ENCODE results near the gene PILRA. TPM values are rescaled to one million over a fixed set of nuclear protein-coding genes. Genes with fewer than 3 reads are reported as not detected.
A peak's percentile ranks its signal among the peaks of the same experiment; 100 is the strongest.

PILRA gene
- total and polyA plus RNA-seq, 2 experiments from 2014 or later: 0.38 to 5.3 TPM

DNA sequence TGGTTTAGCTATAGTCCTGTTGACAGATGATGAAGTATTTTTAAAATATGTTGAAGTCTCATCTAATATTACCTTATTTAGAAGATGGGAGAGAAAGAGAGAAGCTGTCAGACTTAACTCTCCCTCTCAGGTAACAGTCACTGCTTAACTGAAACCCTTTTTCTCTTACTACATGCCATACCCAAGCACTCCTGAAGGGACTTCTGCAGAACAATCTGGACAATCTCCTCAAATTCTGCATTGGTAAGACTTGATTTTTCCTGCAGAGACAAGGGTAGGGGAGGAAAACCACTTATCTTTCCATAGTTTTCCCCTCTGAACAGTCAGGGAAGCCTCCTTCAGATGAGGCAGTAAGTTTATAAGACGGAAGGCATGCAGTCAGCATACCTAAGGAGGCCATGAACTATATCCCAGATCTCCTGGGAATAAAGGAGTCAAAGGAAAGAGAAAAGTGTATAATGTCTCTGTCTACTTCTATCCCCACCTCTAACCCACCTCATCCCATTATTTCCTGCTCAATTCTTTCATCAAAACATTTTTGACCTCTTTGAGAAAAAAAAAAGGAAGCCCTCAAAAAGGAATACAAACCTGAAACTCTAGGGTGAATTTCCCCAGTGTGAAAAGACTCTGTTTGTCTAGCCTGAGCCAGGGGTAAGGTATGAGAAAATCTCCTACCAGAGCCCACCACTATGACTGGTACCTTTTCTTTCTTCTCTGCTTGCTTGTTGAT, 45.8 kb downstream of the PILRA start:
- Histone ChIP-seq H3K9me2 (ENCODE audit: insufficient read depth) (no peaks in the 10 kb centered on the region), H3K4me1 (ENCODE audit: insufficient read depth) (no peaks in the 10 kb centered on the region), H3K4me3 (no peak overlapping the region), H3K36me3 (ENCODE audit: insufficient read depth) (no peaks in the 10 kb centered on the region), H4K20me1 (replicated peaks; ENCODE audit: insufficient read depth) (no peaks in the 10 kb centered on the region; the same call in 1 of the 2 replicates), H2AFZ (no peak overlapping the region), H3K27ac (ENCODE audit: low read depth) (no peak overlapping the region), H3K4me2 (no peak overlapping the region), H3F3A (replicated peaks; ENCODE audit: low read depth) (no peaks in the 10 kb centered on the region), H3K27me3 (ENCODE audit: insufficient read depth) (no peaks in the 10 kb centered on the region), H3K79me2 (replicated peaks; ENCODE audit: insufficient read depth) (no peaks in the 10 kb centered on the region)
- Mint-ChIP-seq H3K9me3 (no peaks in the 10 kb centered on the region), H3K4me1 (no peaks in the 10 kb centered on the region), H3K27ac (no peak overlapping the region), H3K4me3 (no peak overlapping the region), H3K36me3 (ENCODE audit: low read depth) (no peaks in the 10 kb centered on the region), H3K27me3 (ENCODE audit: insufficient read depth, low read depth, poor library complexity) (peaks cover 3% of the 10 kb centered on the region)
- DNase-seq (ENCODE audit: low spot score): no peak
- no peak for TF ChIP-seq ZNF462 (CRISPR knock-in tag; IDR thresholded peaks at IDR 0.05)
- TF ChIP-seq CTCF (conservative IDR thresholded peaks at IDR 0.05; ENCODE audit: low read depth in 2 of 2): 0 out of 4 replicates have a peak, but pooled peaks of 1 of the 2 experiments have one; percentile 11
- peak; percentile 55 for ATAC-seq
